Testis (tissue), 3 donors: ENCODE results near the gene MSI2. TPM values are rescaled to one million over a fixed set of nuclear protein-coding genes. Genes with fewer than 3 reads are reported as not detected.

Experiments used
- DNase-seq: peaks from one replicate; pipeline ENCODE4 v3.0.0-alpha.2; 2019
- H3K27ac ChIP-seq, 2 donors: fragments of 200-600 bp; sonication (generic); one replicate each; pipeline ENCODE4 v1.5.1; 2019
- H3K27me3 ChIP-seq: fragments of 200-600 bp; sonication (generic); one replicate; pipeline ENCODE4 v1.5.1; 2019
- H3K36me3 ChIP-seq: fragments of 200-600 bp; sonication (generic); one replicate; pipeline ENCODE4 v1.5.1; 2017; ENCODE audit warnings: low read depth; ENCODE audit errors: missing control alignments
- H3K4me1 ChIP-seq: fragments of 200-600 bp; sonication (generic); one replicate; pipeline ENCODE4 v1.5.1; 2019
- H3K4me3 ChIP-seq, 2 donors: fragments of 200-600 bp; sonication (generic); one replicate each; pipeline ENCODE4 v1.5.1; 2017 to 2019
- H3K9me3 ChIP-seq: fragments of 200-600 bp; sonication (generic); one replicate; pipeline ENCODE4 v1.5.1; 2017
- CTCF ChIP-seq, 3 experiments: fragments of 450-650 bp in 2 of 3; fragments of 200-600 bp in 1 of 3; sonication (generic) in 1 of 3; IDR thresholded peaks; one replicate each; pipeline ENCODE4 v1.5.1; 2016 to 2019; ENCODE audit warnings: antibody characterized with exemption in 3 of 3, mild to moderate bottlenecking in 2 of 3, moderate library complexity in 1 of 3
- POLR2A ChIP-seq: fragments of 450-650 bp; IDR thresholded peaks from one replicate; pipeline ENCODE4 v1.6.1; 2017; ENCODE audit warnings: antibody characterized with exemption, mild to moderate bottlenecking, moderate library complexity
- WGBS, 2 donors: methylation state at CpG; one replicate each; pipeline ENCODE4 v1.1.5; 2018; 5-methylcytosine and 5-hydroxymethylcytosine counted together
- intact Hi-C: fragments of 100-400 bp; cut with DNase I; formaldehyde crosslinking; loops from one replicate; pipeline ENCODE4 v1.15.1; 2023; ENCODE audit warnings: low total_unique reads
- polyA plus RNA-seq: library from polyadenylated mRNA; stranded (reverse); fragments of 350-450 nt; fragmentation: Illumina TruSeq; extraction: RNeasy Lipid Tissue Mini Kit (QIAGEN cat#74804); gene quantifications from one replicate; pipeline ENCODE4 v1.2.3, GENCODE V29; 2014; ENCODE audit warnings: low read depth, low replicate concordance; ENCODE audit not compliant: insufficient read depth
- total RNA-seq, 2 donors: library from RNA; depleted of rRNA; stranded (reverse); fragments of >200 nt; gene quantifications; one replicate each; pipeline ENCODE4 v1.2.3, GENCODE V29; 2016

MSI2 gene
- total and polyA plus RNA-seq, 3 donors from 2014 or later = 46.5 to 106 (median 76.6) TPM

- H3K4me3 ChIP-seq = no peak overlapping the region
- WGBS, 2 donors = 59 to 67% methylated on average over 5 of the region's 5 CpGs
- H3K9me3 ChIP-seq = no peaks in the 10 kb centered on the region
- H3K4me1 ChIP-seq = peaks cover 5% of the 10 kb centered on the region
- intact Hi-C loops = no loop called here
- no peak for DNase-seq
- H3K27me3 ChIP-seq = no peaks in the 10 kb centered on the region
- TF ChIP-seq POLR2A (no peak), CTCF (IDR thresholded peaks at IDR 0.05) (no peak)
- no peak overlapping the region for H3K27ac ChIP-seq
- H3K36me3 ChIP-seq = no peaks in the 10 kb centered on the region
Observed at GRCh38 chr17:57343717-57344116, 87.4 kb downstream of the MSI2 start.

- WGBS, 2 donors = 91 to 92% methylated on average over 4 of the region's 4 CpGs
- Histone ChIP-seq H3K27me3 (no peaks in the 10 kb centered on the region), H3K4me3 (no peak overlapping the region), H3K4me1 (peaks cover 5% of the 10 kb centered on the region), H3K27ac (no peak overlapping the region), H3K9me3 (no peaks in the 10 kb centered on the region), H3K36me3 (no peaks in the 10 kb centered on the region)
- TF ChIP-seq POLR2A (no peak), CTCF (IDR thresholded peaks at IDR 0.05) (no peak)
- DNase-seq = no peak
- intact Hi-C loops = no loop called here
Observed at GRCh38 chr17:57344261-57344660, 87.9 kb downstream of the MSI2 start.

GRCh38 chr17:57349541-57350247 lies 93.4 kb downstream of the MSI2 start:
- Histone ChIP-seq H3K36me3 (no peaks in the 10 kb centered on the region), H3K4me1 (no peaks in the 10 kb centered on the region), H3K9me3 (no peaks in the 10 kb centered on the region), H3K27ac (no peak overlapping the region), H3K27me3 (no peaks in the 10 kb centered on the region), H3K4me3 (no peak overlapping the region)
- no peak for DNase-seq
- TF ChIP-seq CTCF (IDR thresholded peaks at IDR 0.05) (no peak), POLR2A (no peak)
- 80 to 86% methylated on average over 3 of the region's 3 CpGs for WGBS, 2 donors
- intact Hi-C loops = no loop called here

- TF ChIP-seq POLR2A = no peak
- no peak for TF ChIP-seq CTCF (IDR thresholded peaks at IDR 0.05)
- no peaks in the 10 kb centered on the region for H3K27me3 ChIP-seq
- peak; percentile 77 for DNase-seq
- no peaks in the 10 kb centered on the region for H3K9me3 ChIP-seq
- H3K4me3 ChIP-seq = no peak overlapping the region
- no peaks in the 10 kb centered on the region for H3K36me3 ChIP-seq
- no peaks in the 10 kb centered on the region for H3K4me1 ChIP-seq
- 74 to 76% methylated on average over 6 of the region's 6 CpGs for WGBS, 2 donors
- H3K27ac ChIP-seq = no peak overlapping the region
- intact Hi-C loops = no loop called here
Observed at GRCh38 chr17:57350266-57350665, 93.9 kb downstream of the MSI2 start.

GRCh38 chr17:57352665-57353175 lies 96.4 kb downstream of the MSI2 start:
- Histone ChIP-seq H3K36me3 (no peaks in the 10 kb centered on the region), H3K27ac (no peak overlapping the region), H3K4me3 (no peak overlapping the region), H3K27me3 (no peaks in the 10 kb centered on the region), H3K4me1 (peaks cover 20% of the 10 kb centered on the region), H3K9me3 (no peaks in the 10 kb centered on the region)
- intact Hi-C loops = no loop called here
- WGBS, 2 donors = 76 to 90% methylated on average over 5 of the region's 5 CpGs
- no peak for DNase-seq
- TF ChIP-seq POLR2A (no peak), CTCF (IDR thresholded peaks at IDR 0.05) (no peak)
